Tibial nerve (tissue), 4 donors: ENCODE measurements around the gene DZIP1L. TPM values are rescaled to one million over a fixed set of nuclear protein-coding genes. Genes with fewer than 3 reads are reported as not detected.

Experiments
- DNase-seq, 2 donors: peaks; one replicate each; pipeline ENCODE4 v3.0.0-alpha.2; 2019; ENCODE audit warnings: low spot score in 2 of 2
- H3K27ac ChIP-seq, 4 donors: fragments of 200-600 bp; sonication (generic) in 3 of 4; one replicate each; pipeline ENCODE4 v1.5.1; 2017 to 2019; ENCODE audit warnings: mild to moderate bottlenecking in 1 of 4
- H3K27me3 ChIP-seq, 2 donors: fragments of 200-600 bp; sonication (generic) in 1 of 2; one replicate each; pipeline versions ENCODE4 v1.5.1 to v1.6.0; 2017 to 2019
- H3K36me3 ChIP-seq, 3 donors: fragments of 200-600 bp; sonication (generic); one replicate each; pipeline ENCODE4 v1.5.1; 2018 to 2019
- H3K4me1 ChIP-seq, 4 donors: fragments of 200-600 bp; sonication (generic) in 3 of 4; one replicate each; pipeline ENCODE4 v1.5.1; 2017 to 2019
- H3K4me3 ChIP-seq, 4 donors: fragments of 200-600 bp; sonication (generic) in 3 of 4; one replicate each; pipeline ENCODE4 v1.5.1; 2017 to 2019; ENCODE audit warnings: mild to moderate bottlenecking in 1 of 4, moderate library complexity in 1 of 4
- H3K9me3 ChIP-seq, 4 donors: fragments of 200-600 bp; sonication (generic) in 3 of 4; one replicate each; pipeline ENCODE4 v1.5.1; 2017 to 2019
- CTCF ChIP-seq, 5 experiments: fragments of 200-600 bp in 3 of 5; fragments of 450-650 bp in 2 of 5; sonication (generic) in 3 of 5; IDR thresholded peaks; one replicate each; pipeline ENCODE4 v1.5.1; 2016 to 2019; ENCODE audit warnings: antibody characterized with exemption in 5 of 5, mild to moderate bottlenecking in 3 of 5, moderate library complexity in 2 of 5
- EP300 ChIP-seq, 2 donors: sonication (generic); formaldehyde crosslinking; IDR thresholded peaks; one replicate each; pipeline ENCODE4 v1.6.1; 2017; ENCODE audit warnings: antibody characterized with exemption in 2 of 2, mild to moderate bottlenecking in 1 of 2
- POLR2A ChIP-seq, 2 donors: fragments of 450-650 bp; IDR thresholded peaks; one replicate each; pipeline ENCODE4 v1.6.1; 2017; ENCODE audit warnings: antibody characterized with exemption in 2 of 2, mild to moderate bottlenecking in 2 of 2, moderate library complexity in 2 of 2
- WGBS, 2 donors: methylation state at CpG; one replicate each; pipeline ENCODE4 v1.1.5; 2018; 5-methylcytosine and 5-hydroxymethylcytosine counted together
- total RNA-seq, 4 donors: library from RNA; depleted of rRNA; stranded (reverse); fragments of >200 nt; gene quantifications; one replicate each; pipeline ENCODE4 v1.1.0, GENCODE V29; 2016

The DZIP1L gene
- total RNA-seq, 4 donors from 2014 or later, result 40.2 to 64.5 (median 42.8) TPM

DNA sequence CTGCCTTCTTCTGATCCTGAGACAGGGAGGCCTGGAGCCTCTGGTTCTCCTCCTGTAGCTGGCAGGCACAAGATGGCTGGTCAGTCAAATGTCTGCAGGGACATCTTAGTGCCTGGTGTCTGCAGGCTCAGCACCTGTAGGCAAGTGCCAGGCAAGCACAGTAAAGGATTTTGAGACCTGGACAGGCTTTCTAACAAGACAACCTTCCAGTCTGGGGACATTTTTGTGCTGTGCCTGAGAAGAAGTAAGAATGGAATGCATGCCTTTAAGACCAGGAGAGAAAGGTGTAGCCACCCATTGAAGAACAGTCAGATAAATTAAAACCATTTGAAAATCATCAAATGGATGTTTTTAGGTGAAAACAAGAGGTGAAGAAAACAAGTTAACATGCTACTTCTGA is 31.2 kb downstream of the DZIP1L start:
- H3K27ac ChIP-seq, result no peak overlapping the region
- H3K4me3 ChIP-seq, result no peak overlapping the region
- no peak for TF ChIP-seq EP300 (IDR thresholded peaks at IDR 0.05)
- no peaks in the 10 kb centered on the region for H3K27me3 ChIP-seq
- no peaks in the 10 kb centered on the region for H3K4me1 ChIP-seq
- H3K9me3 ChIP-seq, result no peaks in the 10 kb centered on the region
- H3K36me3 ChIP-seq, result peaks cover 0 to 86% (median 2%) of the 10 kb centered on the region in 3 donors
- DNase-seq, result no peak

DNA sequence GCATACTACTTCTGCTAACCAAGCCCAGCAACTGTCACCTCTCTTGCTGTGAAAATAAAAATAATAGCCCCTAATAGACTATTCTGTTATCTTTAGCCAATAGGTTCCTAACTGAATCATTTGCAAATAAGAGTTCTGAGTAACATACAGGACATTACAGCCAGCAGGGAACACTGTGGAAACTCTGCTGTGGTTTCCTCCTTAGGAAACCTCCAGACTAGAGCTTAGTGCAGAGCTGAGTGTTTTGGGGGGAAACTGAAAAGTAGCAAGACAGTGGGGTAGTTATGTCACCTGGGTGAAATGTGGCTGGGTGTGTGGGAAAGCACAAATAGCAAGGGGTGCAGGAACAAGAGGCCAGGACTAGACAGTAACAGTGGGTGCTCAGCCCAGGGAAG is 32.4 kb downstream of the DZIP1L start:
- Histone ChIP-seq H3K27ac (no peak overlapping the region), H3K4me1 (no peaks in the 10 kb centered on the region), H3K27me3 (no peaks in the 10 kb centered on the region), H3K9me3 (no peaks in the 10 kb centered on the region), H3K4me3 (no peak overlapping the region), H3K36me3 (peaks cover 0 to 89% (median 2%) of the 10 kb centered on the region in 3 donors)
- DNase-seq, result no peak
- TF ChIP-seq CTCF (IDR thresholded peaks at IDR 0.05) (no peak), EP300 (IDR thresholded peaks at IDR 0.05) (no peak), POLR2A (IDR thresholded peaks at IDR 0.05) (no peak)

DNA sequence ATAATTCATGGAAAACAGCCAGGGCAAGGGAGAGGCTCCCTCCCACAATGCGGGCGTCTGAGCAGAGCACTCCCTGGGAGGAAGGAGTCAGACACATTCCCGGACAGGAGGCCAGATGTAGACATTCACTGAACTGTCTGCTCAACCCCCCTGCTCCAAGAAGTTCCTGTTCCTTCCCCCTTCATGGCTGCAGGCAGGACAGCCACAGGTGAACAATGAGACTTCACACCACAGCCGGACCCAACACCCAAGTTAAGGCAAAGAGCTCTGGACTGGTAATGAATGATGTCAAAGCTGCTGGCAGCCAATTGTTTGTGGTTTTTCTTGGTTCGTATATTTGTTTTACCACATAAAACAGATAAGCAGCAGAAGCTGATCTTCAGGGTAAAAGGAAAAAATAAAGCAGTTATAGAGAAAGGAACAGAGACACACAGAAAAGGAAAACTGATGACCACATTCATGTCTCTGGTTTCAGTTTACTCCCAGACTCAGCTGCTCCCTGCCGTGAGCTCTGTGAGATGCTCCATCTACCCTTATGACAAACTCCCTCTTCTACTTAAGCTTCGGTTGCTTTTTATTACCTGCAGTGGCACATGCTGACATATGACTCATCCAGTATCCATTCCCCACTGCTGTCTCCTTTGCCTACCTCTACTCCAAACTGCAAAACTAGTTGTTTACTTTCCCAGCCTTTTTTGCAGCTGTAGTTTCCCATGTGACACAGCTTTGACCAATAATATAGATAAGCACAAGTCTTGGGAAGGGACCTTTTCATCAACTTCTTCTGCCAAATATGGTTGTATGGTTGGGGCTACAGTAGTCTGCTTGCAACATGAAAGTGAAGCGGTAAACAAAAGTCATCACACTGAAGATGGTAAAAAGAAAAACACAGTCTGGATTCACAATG is 33.1 kb downstream of the DZIP1L start:
- TF ChIP-seq POLR2A (IDR thresholded peaks at IDR 0.05), result no peak
- TF ChIP-seq EP300 (IDR thresholded peaks at IDR 0.05), result no peak
- TF ChIP-seq CTCF (IDR thresholded peaks at IDR 0.05), result no peak
- Histone ChIP-seq H3K27ac (no peak overlapping the region), H3K4me3 (no peak overlapping the region), H3K36me3 (peaks cover 0 to 89% (median 0%) of the 10 kb centered on the region in 3 donors), H3K27me3 (no peaks in the 10 kb centered on the region), H3K4me1 (no peaks in the 10 kb centered on the region), H3K9me3 (no peaks in the 10 kb centered on the region)
- WGBS, 2 donors, result 51 to 53% methylated on average over 8 of the region's 8 CpGs
- no peak for DNase-seq

DNA sequence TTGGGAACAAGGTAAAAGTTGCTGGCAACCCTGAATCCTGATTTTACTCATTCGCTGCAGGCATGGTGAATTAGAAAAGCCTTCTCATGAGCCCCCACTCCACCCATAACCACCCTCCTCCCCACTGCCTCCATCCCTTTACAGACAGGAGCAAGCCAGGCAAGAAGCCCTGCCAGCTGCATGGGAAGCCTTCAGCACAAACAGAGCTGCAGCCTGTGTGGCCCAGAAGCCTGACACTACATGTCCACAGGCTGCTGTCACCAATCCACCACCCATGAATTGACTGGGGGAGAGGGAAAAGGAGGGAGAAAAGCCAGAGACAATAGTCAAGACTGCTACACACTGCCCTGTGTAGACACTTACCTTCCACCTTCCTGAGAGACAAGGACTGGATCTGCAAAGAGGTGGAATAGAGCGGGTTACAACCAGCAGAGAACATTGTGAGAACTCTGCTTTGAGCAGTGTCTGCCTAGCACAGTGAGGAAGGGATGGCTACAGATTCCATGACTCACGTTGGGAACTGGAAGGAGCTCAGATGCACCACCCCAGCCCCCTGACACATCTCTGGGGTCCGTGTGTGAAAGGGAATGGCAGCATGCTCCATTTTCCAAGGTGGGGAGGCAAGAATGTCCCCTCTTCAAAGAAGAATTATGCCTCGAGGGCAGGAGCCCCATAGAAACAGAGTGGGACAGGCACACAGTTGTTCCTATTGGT is 33.9 kb downstream of the DZIP1L start:
- Histone ChIP-seq H3K4me3 (no peak overlapping the region), H3K27ac (no peak overlapping the region), H3K36me3 (peaks cover 0 to 89% (median 0%) of the 10 kb centered on the region in 3 donors), H3K27me3 (no peaks in the 10 kb centered on the region), H3K4me1 (no peaks in the 10 kb centered on the region), H3K9me3 (no peaks in the 10 kb centered on the region)
- 64 to 72% methylated on average over 5 of the region's 5 CpGs for WGBS, 2 donors
- TF ChIP-seq POLR2A (IDR thresholded peaks at IDR 0.05) (no peak), CTCF (IDR thresholded peaks at IDR 0.05) (no peak), EP300 (IDR thresholded peaks at IDR 0.05) (no peak)
- no peak for DNase-seq

DNA sequence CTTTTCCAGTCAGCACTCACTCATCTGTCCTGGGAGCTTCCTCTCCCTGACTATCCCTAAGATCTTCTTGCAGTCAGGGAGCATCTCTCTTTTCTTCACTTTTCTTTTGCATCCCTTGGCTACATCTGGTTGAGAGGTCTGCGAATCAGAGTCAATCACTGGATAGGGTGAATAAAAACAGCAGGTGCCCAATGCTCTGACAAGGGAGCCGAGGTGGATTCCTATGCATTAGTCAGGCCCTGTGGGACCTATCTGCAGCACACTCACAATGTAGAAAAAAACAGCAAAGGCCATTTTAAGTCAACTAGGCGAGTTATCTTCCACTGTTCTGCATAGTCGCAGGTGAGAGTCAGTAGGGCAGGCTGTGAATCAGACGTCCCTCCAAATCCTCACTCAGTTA is 35.5 kb downstream of the DZIP1L start:
- WGBS, 2 donors, result 74 to 77% methylated on average over 5 of the region's 5 CpGs
- Histone ChIP-seq H3K9me3 (peaks cover 0 to 4% (median 0%) of the 10 kb centered on the region in 4 donors), H3K4me3 (no peak overlapping the region), H3K36me3 (peaks cover 0 to 98% (median 0%) of the 10 kb centered on the region in 3 donors), H3K27ac (no peak overlapping the region), H3K27me3 (no peaks in the 10 kb centered on the region), H3K4me1 (no peaks in the 10 kb centered on the region)
- no peak for DNase-seq
- TF ChIP-seq POLR2A (IDR thresholded peaks at IDR 0.05), result no peak
- TF ChIP-seq CTCF (IDR thresholded peaks at IDR 0.05), result no peak
- no peak for TF ChIP-seq EP300 (IDR thresholded peaks at IDR 0.05)
